Activated CD4-positive, alpha-beta T cell treated with anti-CD3 and anti-CD28 coated beads for 48 hours (primary cell): ENCODE measurements around the gene DEPDC7.

Experiments used
- DNase-seq: peaks from one replicate; pipeline ENCODE4 v3.0.0-alpha.2; 2020

The DEPDC7 gene

DNA sequence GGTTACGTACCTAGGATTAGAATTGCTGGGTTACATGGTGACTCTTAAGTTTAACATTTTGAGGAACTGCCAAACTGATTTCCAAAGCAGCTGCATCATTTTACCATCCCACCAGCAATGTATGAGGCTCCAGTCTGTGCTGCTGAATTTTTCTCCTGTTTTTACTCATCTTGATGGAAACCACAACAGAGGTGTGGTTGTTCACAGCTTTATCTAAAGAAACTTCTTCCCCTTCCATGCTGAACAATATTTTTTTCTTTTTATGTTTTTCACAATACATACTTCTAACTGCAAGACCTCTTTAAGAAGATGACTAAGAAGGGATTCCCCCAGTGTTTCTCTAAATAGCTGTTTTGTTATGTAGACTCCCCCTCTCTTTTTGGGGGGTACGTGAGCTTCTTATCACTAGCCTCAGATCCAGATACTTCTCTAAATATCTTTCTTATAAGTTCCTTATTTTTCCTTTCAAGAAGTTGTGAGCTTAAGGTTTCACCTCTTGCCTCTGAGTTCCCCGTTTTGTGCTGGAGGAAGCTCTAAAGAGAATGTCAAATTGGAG lies 47.7 kb downstream of the DEPDC7 start:
- DNase-seq, result no peak

- DNase-seq, result no peak
These were observed 48.6 kb downstream of the DEPDC7 start for GRCh38 chr11:33064033-33064825.

DNA sequence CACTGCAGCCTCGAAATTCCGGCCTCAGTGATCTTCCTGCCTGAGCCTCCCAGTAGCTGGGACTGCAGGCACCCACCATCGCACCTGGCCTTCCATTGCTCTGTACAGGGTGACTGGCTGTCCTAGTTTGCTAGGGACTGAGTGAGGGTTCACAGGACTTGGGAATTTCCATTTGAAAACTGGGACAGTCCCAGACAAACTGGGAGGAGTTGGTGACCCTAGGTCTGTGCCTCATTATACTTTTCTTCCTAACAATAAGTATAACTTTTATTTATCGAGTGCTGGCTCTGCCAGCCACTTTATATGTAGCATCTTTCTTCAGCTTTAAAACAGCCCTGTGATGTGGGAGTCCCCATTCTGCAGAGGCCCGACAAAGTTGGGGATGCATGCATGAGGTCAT lies 49.2 kb downstream of the DEPDC7 start:
- DNase-seq, result no peak

DNA sequence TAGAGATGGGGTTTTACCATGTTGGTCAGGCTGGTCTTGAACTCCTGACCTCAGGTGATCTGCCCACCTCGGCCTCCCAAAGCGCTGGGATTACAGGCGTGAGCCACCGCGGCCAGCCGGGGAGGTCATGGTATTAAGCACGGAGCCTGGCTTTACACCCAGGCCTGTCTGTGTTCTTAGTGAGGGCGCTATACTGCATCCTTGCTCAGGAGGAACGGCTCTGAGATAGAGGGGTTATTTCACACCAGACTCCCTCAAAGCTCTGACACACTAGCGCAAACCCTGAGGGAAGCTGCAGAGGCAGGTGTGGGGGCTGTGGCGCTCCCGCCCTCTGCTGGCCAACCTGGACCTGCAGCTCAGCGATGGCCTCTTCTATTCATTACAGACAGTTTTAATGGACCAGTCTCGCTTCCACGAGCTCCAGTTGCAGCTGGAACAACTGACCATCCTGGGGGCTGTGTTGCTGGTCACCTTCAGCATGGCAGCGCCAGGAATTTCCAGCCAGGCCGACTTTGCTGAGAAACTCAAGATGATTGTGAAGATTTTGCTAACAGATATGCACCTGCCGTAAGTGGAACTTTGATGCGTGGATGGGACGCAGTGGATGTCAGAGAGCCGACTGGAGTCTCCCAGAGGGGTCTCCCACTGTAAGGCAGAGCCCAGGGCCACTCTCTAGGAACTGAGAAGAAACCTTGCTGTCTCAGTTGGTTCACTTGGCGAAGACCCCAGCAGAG lies 49.9 kb downstream of the DEPDC7 start:
- peak; percentile 83 for DNase-seq

DNA sequence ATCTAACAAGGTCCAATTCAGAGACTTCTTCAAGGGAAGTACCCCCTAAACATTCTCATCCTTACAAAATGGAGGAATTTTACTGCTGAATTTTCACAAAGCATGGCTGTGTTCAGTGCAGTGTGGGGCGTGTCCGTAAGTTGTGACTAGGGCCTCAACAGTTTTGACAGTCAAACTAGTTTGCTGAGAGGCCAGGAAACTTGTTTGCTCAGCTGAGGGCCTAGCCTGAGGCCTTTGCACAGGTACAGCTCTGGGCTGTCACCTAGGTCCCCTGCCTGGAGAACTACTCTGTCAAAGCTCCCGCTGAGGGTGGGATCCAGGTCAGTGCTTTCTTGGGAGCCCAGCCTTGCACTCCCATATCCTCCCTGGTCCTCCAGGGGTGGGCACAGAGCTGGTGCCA lies 51.6 kb downstream of the DEPDC7 start:
- DNase-seq, result no peak

DNA sequence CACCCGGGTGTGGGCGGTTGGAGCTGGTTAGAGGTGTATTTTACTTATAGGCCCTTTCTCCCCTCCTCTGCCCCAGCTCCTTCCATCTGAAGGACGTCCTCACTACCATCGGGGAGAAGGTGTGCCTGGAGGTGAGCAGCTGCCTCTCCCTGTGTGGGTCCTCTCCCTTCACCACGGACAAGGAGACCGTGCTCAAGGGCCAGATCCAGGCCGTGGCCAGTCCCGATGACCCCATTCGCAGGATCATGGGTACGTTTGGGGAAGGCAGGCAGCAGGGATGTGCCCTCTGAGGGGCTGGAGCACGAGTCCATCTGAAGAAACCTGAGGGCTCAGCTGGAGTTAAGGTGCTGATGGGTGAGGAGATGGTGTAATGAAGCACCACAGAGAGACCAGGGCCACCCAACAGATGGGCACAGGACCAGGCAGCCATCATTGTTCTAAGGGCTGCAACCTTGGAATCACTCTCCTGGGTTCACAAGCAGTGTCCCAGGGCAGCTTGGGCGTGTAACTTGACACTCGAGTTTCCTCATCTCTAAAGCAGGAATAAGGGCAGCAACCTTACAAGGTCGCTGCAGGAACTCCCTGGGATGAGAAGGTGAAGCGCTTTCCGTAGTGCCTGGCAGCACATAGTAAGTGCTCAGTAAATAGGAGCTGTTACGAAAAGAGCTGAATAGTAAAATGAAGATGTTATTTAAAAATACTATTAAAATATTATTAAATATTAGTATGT lies 53.1 kb downstream of the DEPDC7 start:
- DNase-seq, result no peak

DNA sequence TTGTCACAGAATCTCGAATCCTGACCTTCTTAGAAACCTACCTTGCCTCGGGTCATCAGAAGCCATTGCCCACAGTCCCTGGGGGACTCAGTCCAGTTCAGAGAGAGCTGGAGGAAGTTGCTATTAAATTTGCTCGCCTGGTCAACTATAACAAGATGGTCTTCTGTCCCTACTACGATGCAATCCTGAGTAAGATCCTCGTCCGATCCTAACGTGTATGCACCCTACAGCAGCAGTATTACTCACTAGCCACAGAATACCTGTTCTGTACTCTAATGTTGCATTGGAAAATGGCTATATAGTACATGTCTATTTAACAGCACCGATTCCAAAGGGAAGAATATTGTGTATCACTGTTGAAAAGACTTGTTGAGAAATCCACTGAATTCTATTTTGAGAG lies 56.8 kb downstream of the DEPDC7 start:
- DNase-seq, result no peak
